Psoas muscle (tissue), 8 donors: ENCODE data around the gene MIB2. TPM values are rescaled to one million over a fixed set of nuclear protein-coding genes. Genes with fewer than 3 reads are reported as not detected.

ENCODE experiments used
- ATAC-seq, 4 donors: fragments of 200-7000 bp; cut with Tn5 transposase; one replicate each; pipeline ENCODE4 v1.9.1; 2020; ENCODE audit warnings: moderate library complexity in 3 of 4, mild to moderate bottlenecking in 2 of 4
- DNase-seq, 2 donors: peaks; one replicate each; pipeline ENCODE4 v3.0.0-alpha.2; 2020
- H3K27ac ChIP-seq: fragments of 200-600 bp; one replicate; pipeline ENCODE4 v1.8.0; 2022
- H3K27me3 ChIP-seq, 3 donors: fragments of 200-600 bp in 1 of 3; one replicate each; pipeline versions ENCODE4 v1.6.1 to v1.8.0; 2013 to 2022; ENCODE audit warnings: low read length in 2 of 3, mild to moderate bottlenecking in 2 of 3, moderate library complexity in 1 of 3; ENCODE audit not compliant: insufficient read depth in 3 of 3
- H3K36me3 ChIP-seq, 2 donors: fragments of 200-600 bp in 1 of 2; one replicate each; pipeline versions ENCODE4 v1.6.1 to v1.8.0; 2013 to 2022; ENCODE audit warnings: low read depth in 1 of 2, mild to moderate bottlenecking in 1 of 2, moderate library complexity in 1 of 2; ENCODE audit not compliant: insufficient read depth in 1 of 2
- H3K4me1 ChIP-seq: fragments of 200-600 bp; one replicate; pipeline ENCODE4 v1.8.0; 2022
- H3K4me3 ChIP-seq: fragments of 200-600 bp; one replicate; pipeline ENCODE4 v1.8.0; 2022; ENCODE audit warnings: mild to moderate bottlenecking
- H3K9me3 ChIP-seq: fragments of 200-600 bp; one replicate; pipeline ENCODE4 v1.8.0; 2022
- CTCF ChIP-seq: fragments of 200-600 bp; IDR thresholded peaks from one replicate; pipeline ENCODE4 v1.8.0; 2022; ENCODE audit warnings: antibody characterized with exemption
- WGBS, 3 donors: extraction: QIAGEN DNeasy Blood & Tissue Kit; methylation state at CpG; one replicate each; pipeline versions ENCODE4 v1.1.6 to v1.1.7; 2013; 5-methylcytosine and 5-hydroxymethylcytosine counted together
- intact Hi-C, 2 donors: fragments of 100-400 bp; cut with DNase I; formaldehyde crosslinking; loops; one replicate each; pipeline versions ENCODE4 v1.11.0 to v1.14.2; 2022
- polyA plus RNA-seq, 3 donors: library from polyadenylated mRNA; stranded (reverse); fragments of 200-250 nt; gene quantifications; one replicate each; pipeline ENCODE4 v1.2.3, GENCODE V29; 2013
- total RNA-seq, 4 donors: library from RNA; stranded (reverse); fragmentation: NEBNext Ultra II Directional in 2 of 4; extraction: Animal tissue kit (Norgen Biotek cat#: 25700) in 2 of 4; gene quantifications; one replicate each; pipeline versions ENCODE4 v1.2.1 to v1.2.4, GENCODE V29; 2021 to 2023
- donor health status: healthy with polysubstance abuse.
- donor health status: DM: no; HTN: no; CAD: no; lungs with moderate emphysema.
- donor health status: Bipolar disorder and iron deficiency.
- donor health status: healthy.
- donor health status: DM: yes; HTN: yes; CAD: no.
- donor health status: DM: no; HTN: no; CAD: no.
- donor health status: DM: no; HTN: no; CAD: no.
- donor health status: DM: yes; HTN: yes; CAD: no.

MIB2 gene
- total and polyA plus RNA-seq, 7 donors = 41.8 to 106 (median 78.7) TPM

- Histone ChIP-seq H3K9me3 (no peaks in the 10 kb centered on the region), H3K27me3 (no peaks in the 10 kb centered on the region), H3K4me3 (no peak overlapping the region), H3K4me1 (peaks cover 52% of the 10 kb centered on the region), H3K36me3 (peaks cover 0 to 44% of the 10 kb centered on the region in 2 donors), H3K27ac (peak overlapping the region; percentile 85)
- no peak for ATAC-seq
- 59 to 78% (median 65%) methylated on average over 17 of the region's 17 CpGs for WGBS, 3 donors
- intact Hi-C loops = no loop called here
- TF ChIP-seq CTCF = no peak
- no peak for DNase-seq
Observed at GRCh38 chr1:1622788-1623094, 7.4 kb downstream of the MIB2 start.

- intact Hi-C loops = no loop called here
- peak in 1 of 2 donors; percentile 54 for DNase-seq
Observed at GRCh38 chr1:1623181-1623630, 7.9 kb downstream of the MIB2 start.

GRCh38 chr1:1623631-1624442 is 8.5 kb downstream of the MIB2 start:
- no peak for TF ChIP-seq CTCF
- WGBS, 3 donors = 91 to 93% (median 92%) methylated on average over 39 to 51 of the region's 51 CpGs
- peaks cover 0 to 44% of the 10 kb centered on the region in 2 donors for H3K36me3 ChIP-seq
- no peaks in the 10 kb centered on the region for H3K9me3 ChIP-seq
- H3K27me3 ChIP-seq = no peaks in the 10 kb centered on the region
- no peak overlapping the region for H3K4me3 ChIP-seq
- H3K27ac ChIP-seq = no peak overlapping the region
- intact Hi-C loops = no loop called here
- DNase-seq = peak; percentile 19 to 44
- H3K4me1 ChIP-seq = peaks cover 52% of the 10 kb centered on the region
- no peak for ATAC-seq

More at GRCh38 chr1:1623181-1623630, 7.9 kb downstream of the MIB2 start:
- peaks cover 52% of the 10 kb centered on the region for H3K4me1 ChIP-seq
- H3K4me3 ChIP-seq = no peak overlapping the region
- ATAC-seq = no peak
- TF ChIP-seq CTCF = no peak
- peak overlapping the region; percentile 85 for H3K27ac ChIP-seq
- H3K36me3 ChIP-seq = peaks cover 0 to 44% of the 10 kb centered on the region in 2 donors
- WGBS, 3 donors = 90 to 93% (median 92%) methylated on average over 32 to 33 of the region's 33 CpGs
- H3K27me3 ChIP-seq = no peaks in the 10 kb centered on the region
- no peaks in the 10 kb centered on the region for H3K9me3 ChIP-seq

- DNase-seq = peak; percentile 21 to 54
- intact Hi-C loops = no loop called here
- H3K9me3 ChIP-seq = no peaks in the 10 kb centered on the region
- no peak for ATAC-seq
- H3K4me3 ChIP-seq = no peak overlapping the region
- H3K27me3 ChIP-seq = no peaks in the 10 kb centered on the region
- peaks cover 46% of the 10 kb centered on the region for H3K4me1 ChIP-seq
- WGBS, 3 donors = 77 to 82% (median 81%) methylated on average over 37 to 38 of the region's 38 CpGs
- H3K27ac ChIP-seq = no peak overlapping the region
- peaks cover 4 to 51% of the 10 kb centered on the region in 2 donors for H3K36me3 ChIP-seq
- TF ChIP-seq CTCF = no peak
Observed at GRCh38 chr1:1624443-1625403, 9.4 kb downstream of the MIB2 start.
